Stimulated activated CD8-positive, alpha-beta memory T cell treated with anti-CD3 and anti-CD28 coated beads, Interleukin-7, amount 100 ng/mL, for 48 hours (primary cell): Measurements from ENCODE around the gene SERPINE1.

Experiments used
- DNase-seq, 2 donors: peaks; one replicate each; pipeline ENCODE4 v3.0.0-alpha.2; 2020; ENCODE audit warnings: low read depth in 1 of 2; ENCODE audit errors: extremely low read depth in 1 of 2

Gene SERPINE1

GRCh38 chr7:101166909-101167644 lies 40.2 kb downstream of the SERPINE1 start:
- DNase-seq = no peak

- no peak for DNase-seq
These were observed 40.9 kb downstream of the SERPINE1 start for GRCh38 chr7:101167645-101168411.

- no peak for DNase-seq
These were observed 41.6 kb downstream of the SERPINE1 start for GRCh38 chr7:101168412-101169049.

GRCh38 chr7:101169110-101169837 lies 42.4 kb downstream of the SERPINE1 start:
- DNase-seq = no peak

DNA sequence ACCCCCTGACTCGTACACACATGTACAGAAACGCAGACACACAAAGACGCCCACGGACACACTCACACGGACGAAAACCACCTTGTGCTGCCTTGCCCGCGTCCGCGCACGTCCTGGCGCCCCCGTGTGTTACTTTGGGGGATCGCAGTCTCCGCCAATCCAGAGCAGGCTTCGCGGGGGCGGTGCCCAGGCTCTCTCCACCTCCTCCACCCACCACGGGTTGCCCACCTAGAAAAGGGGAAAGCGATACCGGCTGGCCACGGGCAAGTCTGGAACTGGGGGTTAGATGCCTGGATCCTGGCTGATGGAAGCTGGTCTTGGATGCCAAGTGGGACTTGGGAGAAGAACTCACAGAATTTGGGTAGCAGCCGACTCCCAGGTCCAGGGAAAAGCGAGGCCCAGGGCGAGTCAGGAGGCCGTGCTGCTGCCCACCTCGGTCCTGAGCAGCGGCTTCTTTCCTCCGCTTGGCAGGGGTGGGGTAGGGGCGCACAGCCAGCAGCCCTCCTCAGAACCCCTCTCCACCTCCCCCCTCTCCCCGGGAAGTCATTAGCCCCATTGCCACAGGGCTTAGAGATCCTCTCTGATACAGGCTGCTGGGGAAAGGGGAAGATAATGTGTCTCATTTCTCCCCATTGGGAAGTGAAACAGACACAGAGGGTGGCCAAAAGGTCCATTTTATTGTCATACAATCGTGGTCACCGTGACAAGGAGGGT lies 43.1 kb downstream of the SERPINE1 start:
- peak; percentile 53 to 68 for DNase-seq

- DNase-seq = no peak
These were observed 43.9 kb downstream of the SERPINE1 start for GRCh38 chr7:101170617-101171441.

GRCh38 chr7:101171442-101171837 lies 44.5 kb downstream of the SERPINE1 start:
- no peak for DNase-seq

DNA sequence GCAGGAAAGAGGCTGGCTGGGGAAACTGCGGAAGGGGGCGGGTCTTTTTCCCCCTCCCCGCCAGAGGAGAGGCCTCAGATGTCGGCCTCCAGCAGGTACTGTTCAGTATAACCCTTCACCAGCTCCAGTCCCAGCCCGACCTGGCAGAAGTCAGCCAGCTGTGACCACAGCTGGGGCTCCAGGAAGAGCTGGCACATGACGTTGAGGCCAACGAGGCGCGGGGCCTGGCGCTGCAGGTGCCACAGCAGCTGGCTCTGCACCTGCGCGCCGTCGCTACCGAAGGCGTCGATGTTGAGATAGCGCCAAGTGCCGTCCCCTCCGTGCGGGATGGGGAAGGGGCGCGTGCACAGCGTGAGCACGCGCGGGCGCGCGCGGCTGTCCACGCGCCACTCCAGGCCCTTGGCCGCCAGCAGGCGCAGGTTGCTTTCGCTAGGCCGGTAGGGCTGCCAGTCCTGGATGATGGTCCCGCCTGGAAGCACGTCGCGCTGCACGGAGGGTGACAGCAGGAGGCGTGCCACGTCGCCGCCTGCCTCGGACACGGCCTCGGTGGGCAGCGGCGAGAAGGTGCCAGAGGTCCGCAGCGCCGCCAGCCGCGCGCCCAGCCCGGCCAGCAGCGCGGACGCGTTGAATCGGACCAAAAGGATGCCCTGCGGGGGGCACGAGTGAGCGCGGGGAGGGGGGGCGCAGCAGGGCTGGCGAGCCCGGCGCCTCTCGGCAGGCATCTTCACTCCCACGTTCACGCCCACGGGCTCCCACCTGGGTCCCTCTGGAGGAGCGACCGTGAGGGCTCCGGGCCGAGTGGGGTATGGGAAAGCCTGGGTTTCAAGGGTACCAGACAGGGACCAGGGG lies 45.3 kb downstream of the SERPINE1 start:
- DNase-seq = no peak

- DNase-seq = no peak
These were observed 46.2 kb downstream of the SERPINE1 start for GRCh38 chr7:101172854-101173751.

GRCh38 chr7:101173752-101174244 lies 46.9 kb downstream of the SERPINE1 start:
- DNase-seq = peak in 1 of 2 donors; percentile 32

DNA sequence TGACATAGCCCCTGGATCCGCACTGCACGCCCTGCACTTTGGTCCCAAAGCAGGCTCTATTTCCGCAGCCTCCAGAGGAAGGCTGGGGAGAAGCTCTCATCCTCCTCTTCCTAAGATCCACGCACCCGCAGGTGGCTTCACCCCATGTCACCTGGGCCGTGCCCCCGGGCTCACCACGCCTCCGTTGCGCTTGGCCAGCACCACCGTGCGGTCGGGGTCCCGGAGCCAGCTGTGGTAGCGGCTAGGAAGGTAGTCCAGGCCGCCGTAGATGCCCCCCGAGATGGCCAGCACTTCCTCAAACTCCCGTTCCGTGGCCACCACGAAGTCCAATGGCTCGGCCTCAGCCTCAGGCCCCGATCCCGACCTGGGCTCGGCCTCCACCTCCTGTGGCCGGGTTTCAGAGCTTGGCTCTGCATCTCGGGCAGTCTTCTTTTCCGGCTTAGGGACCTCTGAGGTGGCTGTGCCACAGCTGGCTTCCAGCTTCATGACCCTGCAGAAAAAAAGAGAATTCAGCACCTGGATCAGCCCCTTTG lies 47.5 kb downstream of the SERPINE1 start:
- DNase-seq = no peak

- no peak for DNase-seq
These were observed 48.8 kb downstream of the SERPINE1 start for GRCh38 chr7:101175664-101176063.

GRCh38 chr7:101177644-101178043 lies 50.7 kb downstream of the SERPINE1 start:
- no peak for DNase-seq

GRCh38 chr7:101179117-101179516 lies 52.2 kb downstream of the SERPINE1 start:
- DNase-seq = no peak

DNA sequence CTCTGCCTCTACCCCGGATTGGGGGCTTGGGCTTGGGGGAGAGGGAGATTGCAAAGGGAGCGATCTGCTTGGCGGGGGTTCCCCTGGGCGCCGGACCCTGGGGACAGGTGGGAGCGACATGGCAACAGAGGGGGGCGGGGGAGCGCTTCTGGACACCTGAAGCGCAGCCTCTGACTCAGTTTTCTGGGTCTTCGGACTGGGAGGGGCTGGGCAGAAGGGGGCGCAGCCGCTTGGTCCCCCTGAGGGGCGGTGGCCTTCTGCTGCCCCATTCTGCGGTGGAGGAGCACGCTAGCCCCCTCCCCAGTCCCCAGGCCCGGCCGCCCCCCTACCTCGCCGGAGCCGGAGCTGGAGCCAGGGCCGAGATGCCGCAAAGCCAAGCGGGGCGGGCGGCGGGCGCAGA lies 52.8 kb downstream of the SERPINE1 start:
- DNase-seq = no peak

DNA sequence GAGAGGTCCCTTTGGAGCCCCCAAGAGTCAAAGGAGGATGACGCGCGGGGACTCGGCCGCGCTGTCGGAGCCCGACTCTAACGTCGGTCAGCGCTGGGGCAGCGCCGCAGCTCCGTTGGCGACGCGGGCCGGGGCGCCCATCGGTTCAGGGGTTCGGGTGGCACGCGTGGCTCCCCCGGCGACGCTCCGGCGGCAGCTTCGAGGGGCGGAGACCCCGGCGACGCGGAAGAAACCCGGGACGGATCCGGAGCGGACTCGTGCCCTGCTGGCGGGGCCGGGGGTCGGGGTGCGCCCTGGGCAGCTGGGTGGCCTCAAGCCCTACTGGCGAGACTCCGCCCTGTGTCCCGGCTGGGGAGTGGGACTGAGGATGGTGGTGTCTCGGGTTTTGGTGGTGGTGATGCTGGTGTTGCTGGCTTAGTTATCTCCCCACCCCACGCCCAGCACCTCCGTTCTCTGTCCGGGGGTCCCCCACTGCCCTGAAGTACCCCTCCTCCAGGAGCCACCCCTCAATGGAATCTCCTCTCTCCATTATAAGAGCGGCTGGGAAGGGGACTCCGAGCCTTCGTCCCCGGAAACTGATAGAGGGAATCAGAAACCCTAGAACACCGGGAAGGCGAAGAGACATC lies 53.3 kb downstream of the SERPINE1 start, which contains the start of gene NAT16:
Gene NAT16, minus strand, starts transcription at position 164 of the 626 bp plus-strand sequence. CDS start 5,486 bp downstream, outside the sequence.
- DNase-seq = no peak
